Neuron (in vitro differentiated cells): ENCODE data around the gene TENM3.
"Not testable (repeated sequence)": the region's sequence is repeated elsewhere in the genome, so short reads cannot be mapped to it uniquely, and the experiment has no call there.

Experiments used
- H2AFZ ChIP-seq: one replicate; pipeline ENCODE4 v1.6.1; 2013; ENCODE audit warnings: low read depth, mild to moderate bottlenecking, inconsistent platforms, low read length, moderate library complexity
- H3K27me3 ChIP-seq: one replicate; pipeline ENCODE4 v1.6.1; 2013; ENCODE audit warnings: low read length; ENCODE audit not compliant: insufficient read depth
- H3K36me3 ChIP-seq: one replicate; pipeline ENCODE4 v1.6.1; 2013; ENCODE audit warnings: low read length; ENCODE audit not compliant: insufficient read depth
- H3K4me1 ChIP-seq: one replicate; pipeline ENCODE4 v1.6.1; 2013; ENCODE audit warnings: low read length; ENCODE audit not compliant: insufficient read depth
- H3K4me3 ChIP-seq: 2 replicates; pipeline ENCODE4 v1.5.1; 2013; ENCODE audit warnings: mild to moderate bottlenecking, low read length, moderate library complexity
- H3K9me3 ChIP-seq: one replicate; pipeline ENCODE4 v1.6.1; 2013; ENCODE audit warnings: low read length

Gene TENM3

GRCh38 chr4:182386576-182386975 lies 143.4 kb downstream of the TENM3 start:
- H2AFZ ChIP-seq, H3K9me3 ChIP-seq, H3K27me3 ChIP-seq, H3K4me3 ChIP-seq, H3K4me1 ChIP-seq, H3K36me3 ChIP-seq: not testable (repeated sequence)

- Histone ChIP-seq H3K4me1 (no peaks in the 10 kb centered on the region), H3K27me3 (no peaks in the 10 kb centered on the region), H2AFZ (no peak overlapping the region), H3K9me3 (no peaks in the 10 kb centered on the region), H3K4me3 (no peak overlapping the region), H3K36me3 (peaks cover 5% of the 10 kb centered on the region)
These were observed 148.0 kb downstream of the TENM3 start for GRCh38 chr4:182391111-182391684.

- no peaks in the 10 kb centered on the region for H3K27me3 ChIP-seq
- H2AFZ ChIP-seq: no peak overlapping the region
- no peaks in the 10 kb centered on the region for H3K9me3 ChIP-seq
- no peaks in the 10 kb centered on the region for H3K4me1 ChIP-seq
- no peaks in the 10 kb centered on the region for H3K36me3 ChIP-seq
- no peak overlapping the region for H3K4me3 ChIP-seq
These were observed 151.0 kb downstream of the TENM3 start for GRCh38 chr4:182394181-182394580.

- Histone ChIP-seq H3K4me1 (no peaks in the 10 kb centered on the region), H3K9me3 (no peaks in the 10 kb centered on the region), H2AFZ (no peak overlapping the region)
These were observed 156.9 kb downstream of the TENM3 start for GRCh38 chr4:182400081-182400480.

GRCh38 chr4:182400790-182401189 lies 157.6 kb downstream of the TENM3 start:
- Histone ChIP-seq H3K36me3 (no peaks in the 10 kb centered on the region), H3K4me1 (no peaks in the 10 kb centered on the region), H3K27me3 (no peaks in the 10 kb centered on the region), H3K9me3 (no peaks in the 10 kb centered on the region), H2AFZ (no peak overlapping the region), H3K4me3 (no peak overlapping the region)

More at GRCh38 chr4:182400081-182400480, 156.9 kb downstream of the TENM3 start:
- Histone ChIP-seq H3K27me3 (no peaks in the 10 kb centered on the region), H3K4me3 (no peak overlapping the region), H3K36me3 (no peaks in the 10 kb centered on the region)

GRCh38 chr4:182404376-182404775 lies 161.2 kb downstream of the TENM3 start:
- Histone ChIP-seq H3K4me3 (no peak overlapping the region), H2AFZ (no peak overlapping the region), H3K9me3 (peaks cover 2% of the 10 kb centered on the region), H3K36me3 (no peaks in the 10 kb centered on the region), H3K4me1 (no peaks in the 10 kb centered on the region), H3K27me3 (no peaks in the 10 kb centered on the region)

- no peak overlapping the region for H2AFZ ChIP-seq
- no peaks in the 10 kb centered on the region for H3K4me1 ChIP-seq
- H3K36me3 ChIP-seq: no peaks in the 10 kb centered on the region
These were observed 161.9 kb downstream of the TENM3 start for GRCh38 chr4:182405087-182405486.

GRCh38 chr4:182409271-182409670 lies 166.1 kb downstream of the TENM3 start:
- no peaks in the 10 kb centered on the region for H3K4me1 ChIP-seq
- H3K36me3 ChIP-seq: no peaks in the 10 kb centered on the region
- no peak overlapping the region for H3K4me3 ChIP-seq
- peaks cover 9% of the 10 kb centered on the region for H3K9me3 ChIP-seq
- H2AFZ ChIP-seq: no peak overlapping the region
- H3K27me3 ChIP-seq: no peaks in the 10 kb centered on the region

More at GRCh38 chr4:182405087-182405486, 161.9 kb downstream of the TENM3 start:
- no peaks in the 10 kb centered on the region for H3K27me3 ChIP-seq
- peaks cover 2% of the 10 kb centered on the region for H3K9me3 ChIP-seq
- H3K4me3 ChIP-seq: no peak overlapping the region

- no peak overlapping the region for H3K4me3 ChIP-seq
- H2AFZ ChIP-seq: no peak overlapping the region
- no peaks in the 10 kb centered on the region for H3K27me3 ChIP-seq
- no peaks in the 10 kb centered on the region for H3K4me1 ChIP-seq
- peaks cover 9% of the 10 kb centered on the region for H3K9me3 ChIP-seq
- H3K36me3 ChIP-seq: no peaks in the 10 kb centered on the region
These were observed 168.2 kb downstream of the TENM3 start for GRCh38 chr4:182411391-182411790.

- Histone ChIP-seq H3K9me3 (peaks cover 9% of the 10 kb centered on the region), H3K27me3 (no peaks in the 10 kb centered on the region), H3K4me1 (no peaks in the 10 kb centered on the region), H3K4me3 (no peak overlapping the region), H3K36me3 (no peaks in the 10 kb centered on the region), H2AFZ (no peak overlapping the region)
These were observed 170.3 kb downstream of the TENM3 start for GRCh38 chr4:182413550-182413949.

GRCh38 chr4:182415116-182415515 lies 171.9 kb downstream of the TENM3 start:
- no peaks in the 10 kb centered on the region for H3K4me1 ChIP-seq
- peaks cover 7% of the 10 kb centered on the region for H3K9me3 ChIP-seq
- H3K4me3 ChIP-seq: no peak overlapping the region
- no peak overlapping the region for H2AFZ ChIP-seq
- H3K36me3 ChIP-seq: no peaks in the 10 kb centered on the region
- no peaks in the 10 kb centered on the region for H3K27me3 ChIP-seq

- Histone ChIP-seq H3K36me3 (no peaks in the 10 kb centered on the region), H3K4me1 (no peaks in the 10 kb centered on the region), H2AFZ (no peak overlapping the region), H3K4me3 (no peak overlapping the region), H3K27me3 (no peaks in the 10 kb centered on the region), H3K9me3 (peaks cover 7% of the 10 kb centered on the region)
These were observed 172.9 kb downstream of the TENM3 start for GRCh38 chr4:182416067-182416466.

GRCh38 chr4:182418054-182418734 lies 175.0 kb downstream of the TENM3 start:
- H3K36me3 ChIP-seq: no peaks in the 10 kb centered on the region
- H3K4me3 ChIP-seq: no peak overlapping the region
- H3K27me3 ChIP-seq: no peaks in the 10 kb centered on the region
- no peaks in the 10 kb centered on the region for H3K4me1 ChIP-seq
- no peak overlapping the region for H2AFZ ChIP-seq
- H3K9me3 ChIP-seq: peaks cover 2% of the 10 kb centered on the region

- Histone ChIP-seq H3K36me3 (no peaks in the 10 kb centered on the region), H3K4me3 (no peak overlapping the region), H3K4me1 (no peaks in the 10 kb centered on the region), H3K27me3 (no peaks in the 10 kb centered on the region), H3K9me3 (no peaks in the 10 kb centered on the region), H2AFZ (no peak overlapping the region)
These were observed 177.0 kb downstream of the TENM3 start for GRCh38 chr4:182420189-182420588.
